Adrenal gland (tissue), 5 donors: Measurements from ENCODE around the gene GOLGA6L7.
"Not testable (repeated sequence)": the region's sequence is repeated elsewhere in the genome, so short reads cannot be mapped to it uniquely, and the experiment has no call there.

Source experiments
- CTCF ChIP-seq, 6 experiments: fragments of 450-650 bp in 4 of 6; fragments of 200-600 bp in 2 of 6; sonication (generic) in 1 of 6; IDR thresholded peaks; 1 replicate in 5 of 6; 2 replicates in 1 of 6; pipeline versions ENCODE4 v1.5.1 to v1.8.0; 2016 to 2021; ENCODE audit warnings: antibody characterized with exemption in 6 of 6, mild to moderate bottlenecking in 2 of 6, moderate library complexity in 1 of 6
- POLR2A ChIP-seq, 2 donors: fragments of 450-650 bp; IDR thresholded peaks; one replicate each; pipeline ENCODE4 v1.6.1; 2017; ENCODE audit warnings: antibody characterized with exemption in 2 of 2, mild to moderate bottlenecking in 2 of 2, moderate library complexity in 1 of 2
- donor health status: DM: no; HTN: no; CAD: no.

GRCh38 chr15:28808136-28808535, 40.3 kb downstream of the GOLGA6L7 start:
- TF ChIP-seq CTCF, POLR2A (IDR thresholded peaks at IDR 0.05): not testable (repeated sequence)
